IMR-90 (cell line): ENCODE data around the gene GALNT3. TPM values are rescaled to one million over a fixed set of nuclear protein-coding genes. Genes with fewer than 3 reads are reported as not detected.

ENCODE experiments used
- ATAC-seq: fragments of 200-7000 bp; cut with Tn5 transposase; 2 replicates; pipeline ENCODE4 v1.9.1; 2020; ENCODE audit warnings: low read depth, mild to moderate bottlenecking, moderate library complexity
- BruUV-seq: library from RNA; stranded (reverse); fragments of 400-500 nt; replicated peaks from 2 replicates; lab custom pipeline; 2021; lab: Mats Ljungman, UMichigan
- CTCF ChIA-PET: fragments of 300-600 bp; formaldehyde crosslinking; extraction: SDS; loops from one replicate; lab custom pipeline; 2021; ENCODE audit warnings: antibody characterized with exemption; lab: Yijun Ruan, JAX
- POLR2A ChIA-PET: fragments of 300-600 bp; sonication (Branson Sonifier 250); formaldehyde crosslinking; loops from one replicate; lab custom pipeline; 2022; ENCODE audit warnings: antibody characterized with exemption; ENCODE audit not compliant: unreplicated experiment; lab: Charles Lee
- DNase-seq: peaks from one replicate; pipeline ENCODE4 v3.0.0; 2013
- H2AFZ ChIP-seq: replicated peaks from 2 replicates; pipeline ENCODE3; 2013; ENCODE audit warnings: low read length, mild to moderate bottlenecking; ENCODE audit not compliant: poor library complexity
- H2AK5ac ChIP-seq: 2 replicates; pipeline ENCODE4 v1.6.1; 2013; ENCODE audit warnings: low read depth, low read length, inconsistent platforms
- H2AK9ac ChIP-seq: replicated peaks from 2 replicates; pipeline ENCODE3; 2013; ENCODE audit warnings: mild to moderate bottlenecking, low read depth, low read length, moderate library complexity; ENCODE audit not compliant: poor library complexity
- H2BK120ac ChIP-seq: 2 replicates; pipeline ENCODE4 v1.6.1; 2013; ENCODE audit warnings: low read depth, low read length, inconsistent platforms
- H2BK15ac ChIP-seq: 3 replicates; pipeline ENCODE4 v1.6.1; 2013; ENCODE audit warnings: low read depth, low read length, inconsistent platforms
- H2BK20ac ChIP-seq: 2 replicates; pipeline ENCODE4 v1.6.1; 2013; ENCODE audit warnings: low read depth, mild to moderate bottlenecking, inconsistent platforms, low read length, moderate library complexity
- H2BK5ac ChIP-seq: 2 replicates; pipeline ENCODE4 v1.6.1; 2013; ENCODE audit warnings: mild to moderate bottlenecking, low read depth, low read length, inconsistent platforms; ENCODE audit not compliant: poor library complexity, severe bottlenecking
- H3K14ac ChIP-seq: replicated peaks from 2 replicates; pipeline ENCODE4 v1.6.1; 2013; ENCODE audit warnings: low read depth, low read length, inconsistent platforms
- H3K18ac ChIP-seq: 2 replicates; pipeline ENCODE4 v1.6.1; 2013; ENCODE audit warnings: low read depth, low read length, control low read depth
- H3K23ac ChIP-seq: 2 replicates; pipeline ENCODE4 v1.6.1; 2013; ENCODE audit warnings: low read depth, low read length, inconsistent platforms
- H3K27ac ChIP-seq: 2 replicates; pipeline ENCODE4 v1.5.1; 2013; ENCODE audit warnings: mild to moderate bottlenecking, control low read depth, low read length; ENCODE audit not compliant: insufficient read depth
- H3K27me3 ChIP-seq: 2 replicates; pipeline ENCODE4 v1.6.1; 2013; ENCODE audit warnings: low read length; ENCODE audit not compliant: control insufficient read depth, insufficient read depth
- H3K36me3 ChIP-seq: 2 replicates; pipeline ENCODE4 v1.6.1; 2013; ENCODE audit warnings: low read length, mixed read lengths; ENCODE audit not compliant: control insufficient read depth, insufficient read depth
- H3K4ac ChIP-seq: 2 replicates; pipeline ENCODE4 v1.6.1; 2013; ENCODE audit warnings: low read depth, low read length, inconsistent platforms
- H3K4me1 ChIP-seq: 2 replicates; pipeline ENCODE4 v1.6.1; 2013; ENCODE audit warnings: low read length, mixed read lengths; ENCODE audit not compliant: control insufficient read depth, insufficient read depth
- H3K4me2 ChIP-seq: 2 replicates; pipeline ENCODE4 v1.6.1; 2013; ENCODE audit warnings: low read depth, mild to moderate bottlenecking, control low read depth, low read length, moderate library complexity
- H3K4me3 ChIP-seq: 2 replicates; pipeline ENCODE4 v1.5.1; 2013; ENCODE audit warnings: low read depth, mild to moderate bottlenecking, control low read depth, low read length, moderate library complexity; ENCODE audit not compliant: insufficient read depth
- H3K56ac ChIP-seq: 2 replicates; pipeline ENCODE4 v1.6.1; 2013; ENCODE audit warnings: low read length, inconsistent platforms; ENCODE audit not compliant: insufficient read depth; ENCODE audit errors: extremely low read depth
- H3K79me1 ChIP-seq, 2 experiments: 2 replicates each; pipeline ENCODE4 v1.6.1; 2013; ENCODE audit warnings: low read length in 2 of 2, inconsistent platforms in 1 of 2, low read depth in 1 of 2
- H3K9ac ChIP-seq: 2 replicates; pipeline ENCODE4 v1.6.1; 2013; ENCODE audit warnings: low read depth, low read length, control low read depth
- H3K9me1 ChIP-seq: 2 replicates; pipeline ENCODE4 v1.6.1; 2013; ENCODE audit warnings: low read length, inconsistent platforms; ENCODE audit not compliant: insufficient read depth
- H3K9me3 ChIP-seq: 2 replicates; pipeline ENCODE4 v1.6.1; 2013; ENCODE audit warnings: low read length; ENCODE audit not compliant: control insufficient read depth, insufficient read depth
- H4K20me1 ChIP-seq: 2 replicates; pipeline ENCODE4 v1.6.1; 2013; ENCODE audit warnings: low read length, inconsistent platforms; ENCODE audit not compliant: insufficient read depth
- H4K5ac ChIP-seq: 2 replicates; pipeline ENCODE4 v1.6.1; 2013; ENCODE audit warnings: mild to moderate bottlenecking, low read depth, low read length, control low read depth
- H4K8ac ChIP-seq, 2 experiments: 2 replicates each; pipeline ENCODE4 v1.6.1; 2013; ENCODE audit warnings: low read depth in 2 of 2, low read length in 2 of 2, control low read depth in 1 of 2, inconsistent platforms in 1 of 2
- H4K91ac ChIP-seq: 2 replicates; pipeline ENCODE4 v1.6.1; 2013; ENCODE audit warnings: low read depth, low read length, inconsistent platforms; ENCODE audit not compliant: insufficient read depth
- BHLHE40 ChIP-seq: fragments of 150-350 bp; IDR thresholded peaks from 2 replicates; pipeline ENCODE4 v1.6.1; 2016; ENCODE audit warnings: mild to moderate bottlenecking, low read depth, low read length
- CHD1 ChIP-seq: IDR thresholded peaks from 2 replicates; pipeline ENCODE4 v1.6.1; 2012; ENCODE audit warnings: low read depth, low read length, improper control_type of control experiment
- FOS ChIP-seq: fragments of 150-350 bp; IDR thresholded peaks from 2 replicates; pipeline ENCODE4 v1.6.1; 2016; ENCODE audit warnings: low read depth, low read length
- MAFK ChIP-seq: IDR thresholded peaks from 2 replicates; pipeline ENCODE4 v1.6.1; 2012; ENCODE audit warnings: low read depth, low read length, improper control_type of control experiment
- MXI1 ChIP-seq: IDR thresholded peaks from 2 replicates; pipeline ENCODE4 v1.6.1; 2012; ENCODE audit warnings: low read depth, mild to moderate bottlenecking, low read length, moderate library complexity, borderline replicate concordance
- NFE2L2 ChIP-seq: fragments of 150-350 bp; IDR thresholded peaks from 2 replicates; pipeline ENCODE4 v1.6.1; 2016; ENCODE audit warnings: low read depth, mild to moderate bottlenecking, low read length
- POLR2A ChIP-seq: IDR thresholded peaks from 2 replicates; pipeline ENCODE4 v1.6.1; 2012; ENCODE audit warnings: mild to moderate bottlenecking, low read depth, low read length
- RAD21 ChIP-seq: IDR thresholded peaks from 2 replicates; pipeline ENCODE4 v1.6.1; 2012; ENCODE audit warnings: low read length, improper control_type of control experiment
- RCOR1 ChIP-seq: IDR thresholded peaks from 2 replicates; pipeline ENCODE4 v1.6.1; 2012; ENCODE audit warnings: mild to moderate bottlenecking, low read length, improper control_type of control experiment; ENCODE audit not compliant: insufficient replicate concordance
- RFX5 ChIP-seq: IDR thresholded peaks from 2 replicates; pipeline ENCODE4 v1.8.0; 2012; ENCODE audit warnings: low read depth, mild to moderate bottlenecking, low read length, moderate library complexity
- SMC3 ChIP-seq: fragments of 150-350 bp; IDR thresholded peaks from 2 replicates; pipeline ENCODE4 v1.6.1; 2016; ENCODE audit warnings: low read depth, mild to moderate bottlenecking, antibody characterized with exemption, low read length, moderate library complexity
- whole genome bisulfite sequencing, 2 experiments: methylation state at CpG; one replicate each; pipeline versions ENCODE4 v1.1.5 to v1.1.7; 2013; ENCODE audit warnings: missing lambda C conversion rate in 2 of 2; ENCODE audit not compliant: insufficient read length in 1 of 2; ENCODE audit errors: extremely low coverage in 2 of 2; 5-methylcytosine and 5-hydroxymethylcytosine counted together
- dilution Hi-C: fragments of 300-500 bp; cut with HindIII; formaldehyde crosslinking; loops from one replicate; pipeline ENCODE4 v1.14.3; 2018; ENCODE audit warnings: low sequenced_read_pairs; ENCODE audit not compliant: unreplicated experiment
- in situ Hi-C: fragments of 300-500 bp; cut with MboI; formaldehyde crosslinking; loops from 3 replicates; pipeline ENCODE4 v1.14.3; 2019; ENCODE audit warnings: low sequenced_read_pairs, inconsistent platforms, mixed read lengths
- intact Hi-C: fragments of 100-400 bp; cut with micrococcal nuclease; formaldehyde crosslinking; loops from 2 replicates; pipeline ENCODE4 v1.10.0; 2022
- polyA plus RNA-seq, 3 experiments: library from polyadenylated mRNA; depleted of rRNA; stranded (reverse); fragments of >200 nt; gene quantifications; 2 replicates each; pipeline ENCODE4 v1.2.3, GENCODE V29; 2012; ENCODE audit warnings: low replicate concordance in 1 of 3
- total RNA-seq: library from RNA; depleted of rRNA; stranded (reverse); fragments of >200 nt; gene quantifications from 2 replicates; pipeline ENCODE4 v1.2.3, GENCODE V29; 2012
- TF ChIP-seq, protein P1 (sequence below): fragments of 150-350 bp; IDR thresholded peaks from 2 replicates; pipeline ENCODE4 v1.6.1; 2016; ENCODE audit warnings: low read depth, mild to moderate bottlenecking, low read length, moderate library complexity, borderline replicate concordance
- TF ChIP-seq, protein P2 (sequence below): fragments of 150-350 bp; IDR thresholded peaks from 2 replicates; pipeline ENCODE4 v1.6.1; 2017; ENCODE audit warnings: mild to moderate bottlenecking, antibody characterized with exemption, low read length, low read depth
- TF ChIP-seq, protein P3 (sequence below): conservative IDR thresholded peaks from 2 replicates; pipeline ENCODE4 v1.5.1; 2012; ENCODE audit warnings: mild to moderate bottlenecking, low read depth, low read length, improper control_type of control experiment

GALNT3 gene
- total and polyA plus RNA-seq, 2 of the 4 experiments (the other 2 are of a cell fraction), result 1.1 to 2.0 TPM

DNA sequence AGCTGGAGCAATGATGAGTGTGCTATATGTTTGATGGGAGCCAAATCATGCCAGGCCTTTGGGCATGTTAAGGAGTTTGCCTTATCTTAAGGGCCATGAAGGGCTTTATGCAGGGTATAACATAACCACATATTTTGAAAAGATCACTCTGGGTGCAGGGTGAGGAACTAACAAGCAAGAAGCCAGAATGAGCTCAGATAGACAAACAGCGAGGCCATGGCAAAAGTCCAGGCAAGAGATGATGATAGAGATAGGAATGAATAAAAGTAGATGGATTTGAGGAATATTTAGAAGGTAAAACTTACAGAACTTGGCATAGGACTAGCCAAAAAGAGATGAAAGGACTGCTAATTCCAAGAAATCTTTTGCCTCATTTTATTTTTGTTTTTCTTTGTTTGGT is 6.7 kb downstream of the GALNT3 start:
- Histone ChIP-seq H3K9me3 (no peaks in the 10 kb centered on the region), H3K56ac (no peak overlapping the region), H2AK5ac (no peak overlapping the region), H2BK15ac (no peak overlapping the region), H4K91ac (no peak overlapping the region), H3K4me1 (0 out of 2 replicates have a peak, but pooled peaks cover 3% of the 10 kb centered on the region), H4K8ac (no peak overlapping the region), H4K5ac (no peak overlapping the region), H3K4ac (peak overlapping the region; percentile 16; the same call in 1 of the 2 replicates), H3K14ac (no peak overlapping the region), H3K18ac (no peak overlapping the region), H2BK5ac (no peak overlapping the region), H3K9me1 (no peaks in the 10 kb centered on the region), H3K27ac (no peak overlapping the region), H2AFZ (peak overlapping the region; percentile 60), H3K27me3 (no peaks in the 10 kb centered on the region), H3K4me3 (no peak overlapping the region), H2BK120ac (no peak overlapping the region), H4K20me1 (no peaks in the 10 kb centered on the region), H2AK9ac (no peak overlapping the region), H3K36me3 (no peaks in the 10 kb centered on the region), H3K79me1 (no peaks in the 10 kb centered on the region), H3K4me2 (no peak overlapping the region), H3K23ac (no peak overlapping the region), H3K9ac (no peak overlapping the region), H2BK20ac (no peak overlapping the region)
- no peak; the same call in 1 of the 2 replicates for ATAC-seq
- dilution Hi-C loops, result no loop called here
- ChIA-PET CTCF (interaction anchor here (0.7 kb wide), 2 partner anchors 26 to 633 kb away, joined by 3 read pairs; no protein-coding TSS in a partner anchor), POLR2A (no interaction called here)
- intact Hi-C loops, result loop anchor here (5.0 kb wide), 1 partner anchor 600 kb away; no protein-coding TSS in a partner anchor
- no peak for TF ChIP-seq POLR2A
- TF ChIP-seq, protein P1, sequence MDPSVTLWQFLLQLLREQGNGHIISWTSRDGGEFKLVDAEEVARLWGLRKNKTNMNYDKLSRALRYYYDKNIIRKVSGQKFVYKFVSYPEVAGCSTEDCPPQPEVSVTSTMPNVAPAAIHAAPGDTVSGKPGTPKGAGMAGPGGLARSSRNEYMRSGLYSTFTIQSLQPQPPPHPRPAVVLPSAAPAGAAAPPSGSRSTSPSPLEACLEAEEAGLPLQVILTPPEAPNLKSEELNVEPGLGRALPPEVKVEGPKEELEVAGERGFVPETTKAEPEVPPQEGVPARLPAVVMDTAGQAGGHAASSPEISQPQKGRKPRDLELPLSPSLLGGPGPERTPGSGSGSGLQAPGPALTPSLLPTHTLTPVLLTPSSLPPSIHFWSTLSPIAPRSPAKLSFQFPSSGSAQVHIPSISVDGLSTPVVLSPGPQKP, result no peak
- TF ChIP-seq, protein P2, sequence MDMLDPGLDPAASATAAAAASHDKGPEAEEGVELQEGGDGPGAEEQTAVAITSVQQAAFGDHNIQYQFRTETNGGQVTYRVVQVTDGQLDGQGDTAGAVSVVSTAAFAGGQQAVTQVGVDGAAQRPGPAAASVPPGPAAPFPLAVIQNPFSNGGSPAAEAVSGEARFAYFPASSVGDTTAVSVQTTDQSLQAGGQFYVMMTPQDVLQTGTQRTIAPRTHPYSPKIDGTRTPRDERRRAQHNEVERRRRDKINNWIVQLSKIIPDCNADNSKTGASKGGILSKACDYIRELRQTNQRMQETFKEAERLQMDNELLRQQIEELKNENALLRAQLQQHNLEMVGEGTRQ, result no peak
- no peak for TF ChIP-seq MAFK
- no peak for TF ChIP-seq RCOR1
- no peak for TF ChIP-seq MXI1
- no peak for TF ChIP-seq CHD1
- no peak for TF ChIP-seq NFE2L2
- no peak for TF ChIP-seq RAD21
- no peak for TF ChIP-seq RFX5
- no peak for TF ChIP-seq BHLHE40
- no peak for TF ChIP-seq FOS
- no peak for TF ChIP-seq SMC3
- TF ChIP-seq, protein P3, sequence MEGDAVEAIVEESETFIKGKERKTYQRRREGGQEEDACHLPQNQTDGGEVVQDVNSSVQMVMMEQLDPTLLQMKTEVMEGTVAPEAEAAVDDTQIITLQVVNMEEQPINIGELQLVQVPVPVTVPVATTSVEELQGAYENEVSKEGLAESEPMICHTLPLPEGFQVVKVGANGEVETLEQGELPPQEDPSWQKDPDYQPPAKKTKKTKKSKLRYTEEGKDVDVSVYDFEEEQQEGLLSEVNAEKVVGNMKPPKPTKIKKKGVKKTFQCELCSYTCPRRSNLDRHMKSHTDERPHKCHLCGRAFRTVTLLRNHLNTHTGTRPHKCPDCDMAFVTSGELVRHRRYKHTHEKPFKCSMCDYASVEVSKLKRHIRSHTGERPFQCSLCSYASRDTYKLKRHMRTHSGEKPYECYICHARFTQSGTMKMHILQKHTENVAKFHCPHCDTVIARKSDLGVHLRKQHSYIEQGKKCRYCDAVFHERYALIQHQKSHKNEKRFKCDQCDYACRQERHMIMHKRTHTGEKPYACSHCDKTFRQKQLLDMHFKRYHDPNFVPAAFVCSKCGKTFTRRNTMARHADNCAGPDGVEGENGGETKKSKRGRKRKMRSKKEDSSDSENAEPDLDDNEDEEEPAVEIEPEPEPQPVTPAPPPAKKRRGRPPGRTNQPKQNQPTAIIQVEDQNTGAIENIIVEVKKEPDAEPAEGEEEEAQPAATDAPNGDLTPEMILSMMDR, result no peak
- in situ Hi-C loops, result no loop called here
- WGBS, 2 experiments, result no CpG with 5 or more reads among the region's 1 CpG
- peak; percentile 41 for DNase-seq
- no TSS peak for BruUV-seq
